ENCODE results near the gene CD209. TPM values are rescaled to one million over a fixed set of nuclear protein-coding genes. Genes with fewer than 3 reads are reported as not detected.

Gene CD209
- total and polyA plus RNA-seq, 3 donors from 2014 or later, result 0.55 to 5.0 (median 0.74) TPM

DNA sequence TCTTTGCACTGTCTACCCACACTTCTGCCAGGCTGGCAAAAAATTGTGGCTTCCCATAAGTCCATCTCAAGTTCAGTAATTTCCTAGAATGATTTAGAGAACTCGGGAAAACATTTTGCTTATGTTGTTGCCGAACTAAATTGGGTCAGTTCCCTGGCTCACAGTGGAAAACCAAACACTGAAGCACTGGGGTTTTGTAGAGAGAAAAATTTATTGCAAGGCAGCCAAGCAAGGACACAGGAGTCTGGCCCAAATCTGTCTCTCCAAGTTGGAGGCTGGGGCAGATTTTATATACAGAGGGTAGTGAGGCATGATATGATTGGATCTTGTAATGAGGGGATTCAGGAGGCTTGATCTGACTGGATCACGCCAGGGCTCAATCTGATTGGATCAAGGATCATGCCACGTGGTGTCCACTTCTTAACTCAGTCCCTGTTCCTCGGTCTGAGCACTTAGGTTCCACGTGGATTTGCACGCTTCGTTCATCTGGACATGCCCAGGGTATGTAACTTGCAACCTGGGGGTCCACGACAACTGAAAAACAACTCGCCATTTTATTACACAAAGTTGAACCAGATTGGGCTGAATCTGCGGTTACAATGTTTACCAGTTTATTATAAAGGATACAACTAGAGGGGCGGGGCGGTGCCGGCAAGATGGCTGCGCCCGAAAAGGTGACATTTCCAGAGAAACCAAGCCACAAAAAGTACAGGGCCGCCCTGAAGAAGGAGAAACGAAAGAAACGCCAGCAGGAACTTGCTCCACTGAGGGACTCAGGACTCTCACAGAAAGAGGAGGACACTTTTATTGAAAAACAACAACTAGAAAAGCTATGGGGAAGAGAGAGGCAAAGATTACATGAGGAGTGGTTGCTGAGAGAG lies 7.3 kb downstream of the CD209 start:
- WGBS, 2 donors, result 49 to 71% methylated on average over 19 of the region's 19 CpGs
- intact Hi-C loops (cut with DNase I; ENCODE audit: low total_unique reads), result no loop called here
- no peaks in the 10 kb centered on the region for H3K27me3 ChIP-seq
- H3K9me3 ChIP-seq, result no peaks in the 10 kb centered on the region
- TF ChIP-seq, protein P1, sequence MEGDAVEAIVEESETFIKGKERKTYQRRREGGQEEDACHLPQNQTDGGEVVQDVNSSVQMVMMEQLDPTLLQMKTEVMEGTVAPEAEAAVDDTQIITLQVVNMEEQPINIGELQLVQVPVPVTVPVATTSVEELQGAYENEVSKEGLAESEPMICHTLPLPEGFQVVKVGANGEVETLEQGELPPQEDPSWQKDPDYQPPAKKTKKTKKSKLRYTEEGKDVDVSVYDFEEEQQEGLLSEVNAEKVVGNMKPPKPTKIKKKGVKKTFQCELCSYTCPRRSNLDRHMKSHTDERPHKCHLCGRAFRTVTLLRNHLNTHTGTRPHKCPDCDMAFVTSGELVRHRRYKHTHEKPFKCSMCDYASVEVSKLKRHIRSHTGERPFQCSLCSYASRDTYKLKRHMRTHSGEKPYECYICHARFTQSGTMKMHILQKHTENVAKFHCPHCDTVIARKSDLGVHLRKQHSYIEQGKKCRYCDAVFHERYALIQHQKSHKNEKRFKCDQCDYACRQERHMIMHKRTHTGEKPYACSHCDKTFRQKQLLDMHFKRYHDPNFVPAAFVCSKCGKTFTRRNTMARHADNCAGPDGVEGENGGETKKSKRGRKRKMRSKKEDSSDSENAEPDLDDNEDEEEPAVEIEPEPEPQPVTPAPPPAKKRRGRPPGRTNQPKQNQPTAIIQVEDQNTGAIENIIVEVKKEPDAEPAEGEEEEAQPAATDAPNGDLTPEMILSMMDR (IDR thresholded peaks at IDR 0.05), result no peak
- no peak for TF ChIP-seq POLR2A (IDR thresholded peaks at IDR 0.05)
- H3K36me3 ChIP-seq (ENCODE audit: low read depth, missing control alignments), result no peaks in the 10 kb centered on the region
- no peak overlapping the region for H3K27ac ChIP-seq
- DNase-seq, result peak; percentile 41
- H3K4me3 ChIP-seq, result peak overlapping the region in 1 of 2 donors; percentile 38
- H3K4me1 ChIP-seq, result no peaks in the 10 kb centered on the region

DNA sequence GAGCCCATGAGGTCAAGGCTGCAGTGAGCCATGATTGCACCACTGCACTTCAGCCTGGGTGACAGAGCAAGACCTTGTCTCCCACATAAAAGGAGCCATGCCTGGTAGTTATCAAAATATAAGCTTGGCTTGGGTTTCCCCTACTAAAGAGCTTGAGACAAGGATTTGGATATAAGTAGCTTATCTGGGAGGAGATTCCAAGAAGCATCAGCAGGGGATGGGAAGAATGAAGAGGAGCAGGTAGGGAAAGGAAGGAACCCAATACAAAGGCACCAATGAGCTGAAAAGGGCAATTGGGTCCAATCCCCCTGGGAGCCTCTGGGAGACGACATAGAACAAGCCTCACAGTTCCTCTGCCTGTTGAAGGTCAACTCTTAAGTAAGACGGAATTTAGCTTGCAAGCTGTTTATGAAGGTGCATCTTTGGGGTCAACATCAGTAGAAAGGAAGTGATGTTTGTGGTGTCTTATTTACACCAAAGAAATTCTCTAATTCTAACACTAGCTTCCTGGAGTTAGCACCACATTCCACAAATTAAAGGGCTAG lies 8.1 kb downstream of the CD209 start:
- no peaks in the 10 kb centered on the region for H3K9me3 ChIP-seq
- no peaks in the 10 kb centered on the region for H3K4me1 ChIP-seq
- TF ChIP-seq POLR2A (IDR thresholded peaks at IDR 0.05), result no peak
- TF ChIP-seq, protein P1 (IDR thresholded peaks at IDR 0.05), result no peak
- 13 to 37% methylated on average over 2 of the region's 2 CpGs for WGBS, 2 donors
- no peak overlapping the region for H3K27ac ChIP-seq
- H3K27me3 ChIP-seq, result no peaks in the 10 kb centered on the region
- no peaks in the 10 kb centered on the region for H3K36me3 ChIP-seq (ENCODE audit: low read depth, missing control alignments)
- DNase-seq, result no peak
- no peak overlapping the region for H3K4me3 ChIP-seq
- intact Hi-C loops (cut with DNase I; ENCODE audit: low total_unique reads), result no loop called here

DNA sequence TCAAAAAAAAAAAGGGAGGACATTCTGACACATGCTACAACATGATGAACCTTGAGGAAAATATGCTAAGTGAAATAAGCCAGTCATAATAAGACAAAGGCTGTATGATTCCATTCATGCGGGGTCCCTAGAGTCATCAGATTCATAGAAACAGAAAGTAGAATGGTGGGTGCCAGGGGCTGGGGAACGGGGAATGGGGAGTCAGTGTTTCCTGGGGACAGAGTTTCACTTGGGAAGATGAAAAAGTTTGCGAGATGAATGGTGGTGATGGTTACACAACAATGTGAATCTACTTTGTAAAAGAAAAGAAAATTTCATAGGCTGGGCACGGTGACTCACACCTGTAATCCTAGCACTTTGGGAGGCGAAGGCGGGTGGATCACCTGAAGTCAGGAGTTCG lies 9.3 kb downstream of the CD209 start:
- DNase-seq, result no peak

DNA sequence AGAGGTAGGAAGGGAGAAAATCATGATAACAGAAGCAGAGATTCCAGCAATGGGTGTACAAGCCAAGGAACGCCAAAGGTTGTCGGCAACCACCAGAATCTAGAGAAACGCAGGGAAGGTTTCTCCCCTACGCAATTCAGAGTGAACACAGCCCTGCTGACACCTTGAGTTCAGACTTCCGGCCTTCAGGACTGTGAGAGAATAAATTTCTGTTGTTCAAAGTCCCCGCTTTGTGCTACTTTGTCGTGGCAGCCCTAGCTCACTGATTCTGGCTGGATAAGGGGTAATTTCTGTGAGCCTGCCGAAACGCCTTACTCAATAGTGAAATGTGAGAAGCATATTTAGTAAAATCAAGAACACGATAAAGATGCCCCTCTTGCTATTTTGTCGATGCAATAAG lies 10.1 kb downstream of the CD209 start:
- DNase-seq, result no peak
- Histone ChIP-seq H3K36me3 (ENCODE audit: low read depth, missing control alignments) (no peaks in the 10 kb centered on the region), H3K4me3 (no peak overlapping the region), H3K27ac (no peak overlapping the region), H3K4me1 (no peaks in the 10 kb centered on the region), H3K9me3 (no peaks in the 10 kb centered on the region), H3K27me3 (no peaks in the 10 kb centered on the region)
- intact Hi-C loops (cut with DNase I; ENCODE audit: low total_unique reads), result no loop called here
- no peak for TF ChIP-seq POLR2A (IDR thresholded peaks at IDR 0.05)
- TF ChIP-seq, protein P1 (IDR thresholded peaks at IDR 0.05), result no peak
- WGBS, 2 donors, result 87 to 89% methylated on average over 11 of the region's 11 CpGs

More for the DNA sequence above, 9.3 kb downstream of the CD209 start:
- Histone ChIP-seq H3K9me3 (no peaks in the 10 kb centered on the region), H3K36me3 (ENCODE audit: low read depth, missing control alignments) (no peaks in the 10 kb centered on the region), H3K27me3 (no peaks in the 10 kb centered on the region), H3K4me1 (no peaks in the 10 kb centered on the region), H3K27ac (no peak overlapping the region), H3K4me3 (no peak overlapping the region)
- WGBS, 2 donors, result 73 to 88% methylated on average over 7 of the region's 7 CpGs
- no peak for TF ChIP-seq POLR2A (IDR thresholded peaks at IDR 0.05)
- TF ChIP-seq, protein P1 (IDR thresholded peaks at IDR 0.05), result no peak
- intact Hi-C loops (cut with DNase I; ENCODE audit: low total_unique reads), result no loop called here
